Epithelial cell of esophagus (primary cell): ENCODE measurements around the gene ACOT8.

Source experiments
- DNase-seq: peaks from one replicate; pipeline ENCODE4 v3.0.0; 2010; ENCODE audit warnings: low read depth
- H3K4me3 ChIP-seq: 2 replicates; pipeline ENCODE4 v1.5.1; 2011; ENCODE audit warnings: mild to moderate bottlenecking, low read length, control low read depth
- TF ChIP-seq, protein P1 (sequence below): IDR thresholded peaks from 2 replicates; pipeline ENCODE4 v1.5.1; 2011; ENCODE audit warnings: low read depth, mild to moderate bottlenecking, low read length, control low read depth, inconsistent platforms; ENCODE audit not compliant: insufficient read depth; ENCODE audit errors: missing control alignments

ACOT8 gene

GRCh38 chr20:45827030-45827652 is 30.1 kb downstream of the ACOT8 start, which contains the start of gene TNNC2:
Gene TNNC2, minus strand, starts transcription at chr20:45827312. Its CDS starts 64 bp downstream, at chr20:45827248.
- no peak for DNase-seq
- TF ChIP-seq, protein P1, sequence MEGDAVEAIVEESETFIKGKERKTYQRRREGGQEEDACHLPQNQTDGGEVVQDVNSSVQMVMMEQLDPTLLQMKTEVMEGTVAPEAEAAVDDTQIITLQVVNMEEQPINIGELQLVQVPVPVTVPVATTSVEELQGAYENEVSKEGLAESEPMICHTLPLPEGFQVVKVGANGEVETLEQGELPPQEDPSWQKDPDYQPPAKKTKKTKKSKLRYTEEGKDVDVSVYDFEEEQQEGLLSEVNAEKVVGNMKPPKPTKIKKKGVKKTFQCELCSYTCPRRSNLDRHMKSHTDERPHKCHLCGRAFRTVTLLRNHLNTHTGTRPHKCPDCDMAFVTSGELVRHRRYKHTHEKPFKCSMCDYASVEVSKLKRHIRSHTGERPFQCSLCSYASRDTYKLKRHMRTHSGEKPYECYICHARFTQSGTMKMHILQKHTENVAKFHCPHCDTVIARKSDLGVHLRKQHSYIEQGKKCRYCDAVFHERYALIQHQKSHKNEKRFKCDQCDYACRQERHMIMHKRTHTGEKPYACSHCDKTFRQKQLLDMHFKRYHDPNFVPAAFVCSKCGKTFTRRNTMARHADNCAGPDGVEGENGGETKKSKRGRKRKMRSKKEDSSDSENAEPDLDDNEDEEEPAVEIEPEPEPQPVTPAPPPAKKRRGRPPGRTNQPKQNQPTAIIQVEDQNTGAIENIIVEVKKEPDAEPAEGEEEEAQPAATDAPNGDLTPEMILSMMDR = no peak
- H3K4me3 ChIP-seq = no peak within 1 kb of the TSS

DNA sequence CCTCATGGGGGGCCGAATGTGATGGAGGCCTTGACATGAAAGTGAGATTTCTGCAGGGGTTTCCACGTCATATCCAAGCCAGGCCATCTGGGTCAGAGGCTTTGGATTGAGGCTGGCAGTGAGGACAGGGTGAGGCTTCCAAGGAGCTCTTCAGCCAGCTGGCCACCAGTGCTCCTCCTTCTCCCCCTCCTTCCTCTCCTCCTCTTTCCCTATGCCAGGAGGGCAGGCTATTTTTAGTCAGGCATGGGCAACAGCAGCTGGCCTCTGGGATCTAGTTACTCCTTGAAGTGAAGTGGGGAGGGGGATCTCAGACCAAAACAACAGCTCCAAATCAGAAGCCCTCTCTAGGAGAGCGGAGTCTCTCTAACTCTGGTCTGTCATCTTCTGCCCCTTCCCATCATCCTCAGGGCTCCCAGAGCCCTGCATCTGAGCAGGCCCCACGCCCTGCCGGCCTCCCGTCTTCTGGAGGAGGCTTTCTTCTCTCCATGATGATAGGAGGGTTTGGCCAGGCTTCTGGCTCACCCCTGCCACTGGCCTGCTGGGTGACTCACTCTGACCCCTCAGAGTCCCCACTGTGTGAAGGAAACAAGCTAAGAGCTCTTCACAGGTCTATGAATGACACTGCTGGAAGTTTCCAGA is 30.7 kb downstream of the ACOT8 start:
- H3K4me3 ChIP-seq = no peak overlapping the region
- TF ChIP-seq, protein P1 = no peak

DNA sequence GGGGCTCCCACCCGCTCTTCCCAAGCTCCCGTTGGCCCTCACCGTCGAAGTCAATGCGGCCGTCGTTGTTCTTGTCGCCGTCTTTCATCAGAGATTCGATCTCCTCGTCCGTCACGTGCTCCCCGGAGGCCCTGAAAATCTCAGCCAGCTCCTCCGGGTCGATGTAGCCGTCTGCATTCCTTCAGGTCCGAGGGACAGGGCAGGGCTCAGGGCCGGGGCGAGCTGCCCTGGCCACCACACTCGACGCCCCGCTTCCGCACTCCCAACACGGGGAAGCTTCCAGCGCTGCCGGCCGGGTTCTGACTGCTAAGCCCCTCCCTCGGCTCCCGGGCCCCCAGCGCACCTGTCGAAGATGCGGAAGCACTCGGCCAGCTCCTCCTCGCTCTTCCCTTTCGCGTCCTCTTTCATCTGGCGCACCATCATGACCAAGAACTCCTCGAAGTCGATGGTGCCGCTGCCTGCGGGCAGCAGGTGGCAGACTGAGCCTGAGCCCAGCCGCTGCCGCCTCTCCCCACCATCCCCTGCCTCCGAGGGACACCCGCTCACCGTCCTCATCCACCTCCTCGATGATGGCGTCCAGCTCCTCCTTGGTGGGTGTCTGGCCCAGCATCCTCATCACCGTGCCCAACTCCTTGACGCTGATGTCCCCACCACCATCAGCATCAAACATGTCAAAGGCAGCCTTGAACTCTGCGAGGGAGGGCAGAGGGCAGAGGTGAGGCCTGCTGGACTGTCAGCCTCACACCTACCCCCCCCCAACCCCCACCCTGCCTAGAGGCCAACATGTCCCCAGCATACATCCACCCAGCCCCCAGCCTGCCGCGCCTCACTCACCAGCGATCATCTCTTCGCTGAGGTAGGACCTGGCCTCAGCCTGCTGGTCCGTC is 33.0 kb downstream of the ACOT8 start:
- TF ChIP-seq, protein P1 = peak; percentile 49
- peak; percentile 63 for DNase-seq
- H3K4me3 ChIP-seq = no peak overlapping the region

More for the DNA sequence above, 30.7 kb downstream of the ACOT8 start:
- DNase-seq = no peak

DNA sequence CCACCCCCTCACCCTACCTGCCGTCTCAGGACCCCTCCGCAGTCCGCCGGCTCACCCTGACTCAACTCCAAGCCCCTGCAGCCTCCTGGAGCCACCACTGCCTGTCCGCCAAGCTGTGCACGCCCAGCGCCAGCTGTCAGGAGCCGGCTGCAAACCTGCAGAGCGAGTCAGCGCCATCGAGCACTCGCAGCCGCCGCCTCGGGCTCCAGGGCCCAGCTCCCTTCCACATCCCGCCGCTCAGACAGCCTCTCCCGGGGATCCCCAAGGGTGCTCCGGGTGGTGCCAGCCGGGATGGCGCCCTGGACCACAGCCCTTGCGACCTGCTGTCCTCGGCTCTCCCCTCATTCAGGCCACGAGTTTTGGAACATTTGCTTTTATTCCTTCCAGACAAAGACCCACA is 34.3 kb downstream of the ACOT8 start:
- DNase-seq = peak; percentile 72
- TF ChIP-seq, protein P1 = no peak
- no peak overlapping the region for H3K4me3 ChIP-seq

GRCh38 chr20:45821947-45822346 is 35.2 kb downstream of the ACOT8 start:
- DNase-seq = no peak
- no peak overlapping the region for H3K4me3 ChIP-seq
- TF ChIP-seq, protein P1 = no peak

DNA sequence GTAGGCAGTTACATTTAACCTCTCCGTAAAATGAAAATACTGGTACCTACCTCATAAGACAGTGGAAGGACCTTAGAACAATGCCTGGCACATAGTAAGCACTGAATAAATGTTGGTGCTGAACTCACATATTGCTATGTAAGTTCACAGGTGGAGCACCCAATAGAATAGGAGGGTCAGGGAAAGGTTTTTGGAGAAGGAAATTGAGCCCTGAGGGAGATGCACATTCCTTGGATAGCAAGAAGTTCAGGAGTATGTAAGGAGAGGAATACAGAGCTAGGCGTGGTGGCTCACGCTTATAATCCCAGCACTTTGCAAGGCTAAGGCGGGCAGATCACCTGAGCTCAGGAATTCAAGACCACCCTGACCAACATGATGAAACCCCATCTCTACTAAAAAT is 37.7 kb downstream of the ACOT8 start:
- DNase-seq = no peak
- H3K4me3 ChIP-seq = no peak overlapping the region
- TF ChIP-seq, protein P1 = no peak
